ENCODE measurements around the gene SGCD.

Gene SGCD

GRCh38 chr5:156497804-156498208 is 170.8 kb downstream of the SGCD start:
- no peak overlapping the region for H3K4me3 ChIP-seq (replicated peaks in 1 of 2; ENCODE audit: low read depth in 2 of 2, low read length in 2 of 2)
- DNase-seq (ENCODE audit: low read depth in 2 of 2): no peak
- TF ChIP-seq CTCF (IDR thresholded peaks at IDR 0.05; ENCODE audit: low read depth, low read length): no peak

GRCh38 chr5:156498226-156498980 is 171.4 kb downstream of the SGCD start:
- no peak overlapping the region for H3K4me3 ChIP-seq (replicated peaks in 1 of 2; ENCODE audit: low read depth in 2 of 2, low read length in 2 of 2)
- no peak for DNase-seq (ENCODE audit: low read depth in 2 of 2)
- TF ChIP-seq CTCF (IDR thresholded peaks at IDR 0.05; ENCODE audit: low read depth, low read length): no peak

- no peak for DNase-seq (ENCODE audit: low read depth in 2 of 2)
- no peak for TF ChIP-seq CTCF (IDR thresholded peaks at IDR 0.05; ENCODE audit: low read depth, low read length)
- no peak overlapping the region for H3K4me3 ChIP-seq (replicated peaks in 1 of 2; ENCODE audit: low read depth in 2 of 2, low read length in 2 of 2)
Observed at GRCh38 chr5:156500755-156501154, 173.8 kb downstream of the SGCD start.

GRCh38 chr5:156505101-156505500 is 178.1 kb downstream of the SGCD start:
- TF ChIP-seq CTCF (IDR thresholded peaks at IDR 0.05; ENCODE audit: low read depth, low read length): no peak
- H3K4me3 ChIP-seq (replicated peaks in 1 of 2; ENCODE audit: low read depth in 2 of 2, low read length in 2 of 2): no peak overlapping the region
- DNase-seq (ENCODE audit: low read depth in 2 of 2): no peak

- no peak for TF ChIP-seq CTCF (IDR thresholded peaks at IDR 0.05; ENCODE audit: low read depth, low read length)
- no peak overlapping the region for H3K4me3 ChIP-seq (replicated peaks in 1 of 2; ENCODE audit: low read depth in 2 of 2, low read length in 2 of 2)
- no peak for DNase-seq (ENCODE audit: low read depth in 2 of 2)
Observed at GRCh38 chr5:156513123-156513815, 186.3 kb downstream of the SGCD start.

- no peak for TF ChIP-seq CTCF (IDR thresholded peaks at IDR 0.05; ENCODE audit: low read depth, low read length)
- no peak overlapping the region for H3K4me3 ChIP-seq (replicated peaks in 1 of 2; ENCODE audit: low read depth in 2 of 2, low read length in 2 of 2)
- DNase-seq (ENCODE audit: low read depth in 2 of 2): no peak
Observed at GRCh38 chr5:156515121-156515520, 188.2 kb downstream of the SGCD start.

Measured in cardiac fibroblast (primary cell).